ENCODE data around the gene UBR7.
"Not testable (repeated sequence)": the region's sequence is repeated elsewhere in the genome, so short reads cannot be mapped to it uniquely, and the experiment has no call there.

The UBR7 gene

GRCh38 chr14:93206793-93207467 is at the start of gene UBR7, which contains the start of gene GON7:
UBR7 (plus strand) TSS chr14:93207256; CDS start chr14:93207292, 36 bp downstream.
GON7 (minus strand) TSS chr14:93207065; CDS start chr14:93207037, 28 bp downstream.
- TF ChIP-seq CTCF (conservative IDR thresholded peaks at IDR 0.05), result peak; percentile 68
- no peak; the same call in 1 of the 2 replicates for TF ChIP-seq ZFX (IDR thresholded peaks at IDR 0.05)
- H3K27ac ChIP-seq, result peak within 1 kb of the TSS; percentile 85

DNA sequence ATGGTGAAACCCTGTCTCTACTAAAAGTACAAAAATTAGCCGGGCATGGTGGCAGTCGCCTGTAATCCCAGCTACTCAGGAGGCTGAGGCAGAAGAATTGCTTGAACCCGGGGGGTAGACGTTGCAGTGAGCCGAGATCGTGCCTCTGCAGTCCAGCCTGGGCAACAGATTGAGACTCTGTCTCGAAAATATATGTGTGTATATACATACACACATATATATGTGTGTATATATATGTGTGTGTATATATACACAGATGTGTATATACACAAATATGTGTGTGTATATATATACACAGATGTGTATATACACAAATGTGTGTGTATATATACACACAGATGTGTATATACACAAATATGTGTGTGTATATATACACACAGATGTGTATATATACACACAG is 48.7 kb upstream of the UBR7 start:
- not testable (repeated sequence) for H3K27ac ChIP-seq

DNA sequence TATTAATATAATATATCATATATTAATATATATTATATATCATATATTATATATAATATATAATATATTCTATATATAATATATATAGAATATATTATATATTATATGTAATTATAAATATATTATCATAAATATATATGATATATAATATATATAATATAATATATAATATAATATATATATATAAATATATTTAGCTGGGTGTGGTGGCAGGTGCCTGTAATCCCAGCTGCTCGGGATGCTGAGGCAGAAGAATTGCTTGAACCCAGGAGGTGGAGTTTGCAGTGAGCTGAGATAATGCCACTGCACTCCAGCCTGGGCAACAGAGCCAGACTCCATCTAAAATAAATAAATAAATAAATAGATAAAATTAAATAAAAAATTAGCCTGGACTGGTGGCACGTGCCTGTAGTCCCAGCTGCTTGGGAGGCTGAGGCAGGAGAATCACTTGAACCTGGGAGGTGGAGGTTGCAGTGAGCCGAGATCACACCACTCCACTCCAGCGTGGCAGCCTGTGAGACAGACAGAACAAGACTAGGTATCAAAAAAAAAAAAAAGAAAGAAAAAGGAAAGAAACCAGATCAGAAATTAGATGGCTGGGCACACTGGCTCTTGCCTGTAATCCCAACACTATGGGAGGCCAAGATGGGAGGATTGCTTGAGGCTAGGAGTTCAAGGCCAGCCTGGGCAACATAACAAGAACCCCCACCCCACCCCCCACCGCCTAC is 47.3 kb upstream of the UBR7 start:
- not testable (repeated sequence) for H3K27ac ChIP-seq

DNA sequence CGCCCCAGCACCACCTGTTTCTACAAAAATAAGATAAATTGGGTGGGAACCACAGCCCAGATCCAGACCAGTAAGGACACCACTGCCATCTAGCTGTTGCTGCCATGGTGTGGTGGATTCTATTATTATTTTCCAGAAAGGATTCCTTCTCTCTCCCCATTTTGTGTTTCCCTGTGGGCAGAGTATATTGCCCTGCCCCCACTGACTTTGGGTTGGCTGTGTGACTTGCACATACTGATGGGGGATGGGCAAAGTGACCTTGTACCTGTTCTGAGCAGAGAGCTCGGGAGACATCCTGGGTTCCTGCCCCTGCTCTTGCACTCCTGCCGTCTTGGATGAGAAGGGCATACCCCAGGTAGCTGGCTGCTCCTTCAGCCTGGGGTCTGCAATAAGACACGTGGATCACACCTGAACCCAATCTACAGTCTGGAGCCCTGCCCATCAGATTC is 46.7 kb upstream of the UBR7 start:
- peak; percentile 77 for TF ChIP-seq CTCF (conservative IDR thresholded peaks at IDR 0.05)
- TF ChIP-seq ZFX (IDR thresholded peaks at IDR 0.05), result no peak
- H3K27ac ChIP-seq, result no peak overlapping the region

DNA sequence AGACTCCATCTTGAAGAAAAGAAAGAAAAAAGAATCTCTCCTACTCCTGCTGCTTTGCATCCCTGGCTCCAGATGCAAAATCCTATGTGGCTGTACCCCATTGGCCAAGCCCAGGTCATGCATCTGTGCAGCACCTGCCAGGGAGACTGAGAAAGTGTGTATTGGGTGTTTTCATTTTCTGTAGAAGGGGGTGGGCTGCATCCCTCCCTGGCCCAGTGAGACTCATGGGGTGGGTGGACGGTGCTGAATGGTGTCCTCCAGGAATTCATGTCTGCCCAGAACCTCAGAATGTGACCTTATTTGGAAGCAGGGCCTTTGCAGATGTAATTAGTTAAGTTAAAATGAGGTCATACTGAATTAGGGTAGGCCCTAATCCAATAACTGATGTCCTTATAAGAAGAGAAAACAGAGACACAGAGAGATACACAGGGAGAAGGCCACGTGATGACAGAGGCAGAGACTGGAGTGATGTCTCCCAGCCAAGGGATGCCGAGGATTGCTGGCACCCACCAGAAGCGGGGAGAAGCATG is 45.6 kb upstream of the UBR7 start:
- TF ChIP-seq ZFX (IDR thresholded peaks at IDR 0.05) (no peak), CTCF (conservative IDR thresholded peaks at IDR 0.05) (no peak)
- no peak overlapping the region for H3K27ac ChIP-seq

- TF ChIP-seq ZFX (IDR thresholded peaks at IDR 0.05) (no peak), CTCF (conservative IDR thresholded peaks at IDR 0.05) (no peak)
- H3K27ac ChIP-seq, result no peak overlapping the region
Measured at GRCh38 chr14:93163564-93163963, 43.5 kb upstream of the UBR7 start.

DNA sequence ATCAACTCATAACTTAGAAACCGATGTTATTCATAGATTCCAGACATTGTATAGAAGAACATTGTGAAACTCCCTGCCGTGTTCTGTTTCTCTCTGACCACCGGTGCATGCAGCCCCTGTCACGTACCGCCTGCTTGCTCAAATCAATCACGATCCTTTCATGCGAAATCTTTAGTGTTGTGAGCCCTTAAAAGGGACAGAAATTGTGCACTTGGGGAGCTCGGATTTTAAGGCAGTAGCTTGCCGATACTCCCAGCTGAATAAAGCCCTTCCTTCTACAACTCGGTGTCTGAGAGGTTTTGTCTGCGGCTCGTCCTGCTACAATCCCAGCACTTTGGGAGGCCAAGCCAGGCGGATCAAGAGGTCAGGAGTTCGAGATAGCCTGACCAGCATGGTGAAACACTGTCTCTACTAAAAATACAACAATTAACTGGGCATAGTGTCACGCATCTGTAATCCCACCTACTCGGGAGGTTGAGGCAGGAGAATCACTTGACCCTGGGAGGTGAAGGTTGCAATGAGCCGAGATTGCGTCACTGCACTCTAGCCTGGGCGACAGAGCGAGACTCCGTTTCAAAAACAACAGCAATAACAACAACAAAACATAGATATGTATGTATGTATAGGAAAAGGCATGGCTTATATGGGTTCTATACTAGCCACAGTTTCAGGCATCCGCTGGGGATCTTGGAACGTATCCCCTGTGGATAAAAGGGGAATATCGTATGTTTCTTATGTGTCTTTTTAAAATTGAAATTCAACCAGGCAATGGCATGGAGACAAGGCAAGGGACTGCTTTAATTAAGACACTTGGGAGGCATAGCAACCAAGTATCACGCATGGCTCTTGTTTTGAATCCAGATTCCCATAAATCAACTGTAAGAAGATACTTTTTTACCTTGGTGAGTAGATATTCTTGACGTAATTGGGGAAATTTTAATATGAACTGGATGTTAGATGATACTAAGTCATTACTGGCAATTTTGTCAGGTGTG is 41.5 kb upstream of the UBR7 start:
- not testable (repeated sequence) for H3K27ac ChIP-seq

GRCh38 chr14:93168610-93169009 is 38.4 kb upstream of the UBR7 start:
- H3K27ac ChIP-seq, result not testable (repeated sequence)

- H3K27ac ChIP-seq, result not testable (repeated sequence)
Measured at GRCh38 chr14:93169619-93170018, 37.4 kb upstream of the UBR7 start.

DNA sequence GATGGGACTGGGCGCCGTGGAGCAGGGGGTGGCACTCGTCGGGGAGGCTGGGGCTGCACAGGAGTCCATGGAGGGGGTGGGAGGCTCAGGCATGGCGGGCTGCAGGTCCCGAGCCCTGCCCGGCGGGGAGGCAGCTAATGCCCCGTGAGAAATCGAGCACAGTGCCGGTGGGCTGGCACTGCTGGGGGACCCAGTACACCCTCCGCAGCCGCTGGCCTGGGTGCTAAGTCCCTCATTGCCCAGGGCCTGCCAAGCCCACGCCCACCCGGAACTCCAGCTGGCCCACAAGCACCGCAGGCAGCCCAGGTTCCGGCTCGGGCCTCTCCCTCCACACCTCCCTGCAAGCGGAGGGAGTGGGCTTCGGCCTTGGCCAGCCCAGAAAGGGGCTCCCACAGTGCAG is 36.9 kb upstream of the UBR7 start:
- H3K27ac ChIP-seq, result not testable (repeated sequence)
